HG03565 (cell line): Measurements from ENCODE around the gene RAPGEF5.

Source experiments
- ATAC-seq: cut with Tn5 transposase; IDR thresholded peaks from one replicate; pipeline ENCODE4 v1.9.1; 2021; ENCODE audit warnings: mild to moderate bottlenecking, moderate library complexity; ENCODE audit not compliant: unreplicated experiment

The RAPGEF5 gene, protein sequence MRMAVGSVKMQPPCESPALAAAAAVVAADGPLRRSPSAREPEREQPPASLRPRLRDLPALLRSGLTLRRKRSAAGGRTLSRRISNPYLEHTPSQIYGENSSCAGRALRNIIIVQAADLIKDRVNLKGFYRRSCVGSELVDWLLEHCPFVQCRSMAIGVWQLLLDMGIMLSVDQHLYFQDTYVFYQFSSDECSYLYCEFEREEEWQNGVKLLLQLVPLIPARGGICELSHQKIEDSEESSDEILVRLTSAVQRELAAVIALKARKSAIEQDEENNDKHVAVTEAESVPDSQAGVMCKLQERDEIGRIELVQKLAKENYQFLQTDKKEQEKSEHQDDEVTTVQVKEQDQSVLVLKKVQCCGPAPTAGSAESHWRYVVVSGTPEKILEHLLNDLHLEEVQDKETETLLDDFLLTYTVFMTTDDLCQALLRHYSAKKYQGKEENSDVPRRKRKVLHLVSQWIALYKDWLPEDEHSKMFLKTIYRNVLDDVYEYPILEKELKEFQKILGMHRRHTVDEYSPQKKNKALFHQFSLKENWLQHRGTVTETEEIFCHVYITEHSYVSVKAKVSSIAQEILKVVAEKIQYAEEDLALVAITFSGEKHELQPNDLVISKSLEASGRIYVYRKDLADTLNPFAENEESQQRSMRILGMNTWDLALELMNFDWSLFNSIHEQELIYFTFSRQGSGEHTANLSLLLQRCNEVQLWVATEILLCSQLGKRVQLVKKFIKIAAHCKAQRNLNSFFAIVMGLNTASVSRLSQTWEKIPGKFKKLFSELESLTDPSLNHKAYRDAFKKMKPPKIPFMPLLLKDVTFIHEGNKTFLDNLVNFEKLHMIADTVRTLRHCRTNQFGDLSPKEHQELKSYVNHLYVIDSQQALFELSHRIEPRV

GRCh38 chr7:22356701-22357310 lies at the start of gene RAPGEF5:
RAPGEF5 (minus strand) TSS chr7:22357154; CDS start chr7:22357060, 94 bp downstream.
- ATAC-seq = no peak

DNA sequence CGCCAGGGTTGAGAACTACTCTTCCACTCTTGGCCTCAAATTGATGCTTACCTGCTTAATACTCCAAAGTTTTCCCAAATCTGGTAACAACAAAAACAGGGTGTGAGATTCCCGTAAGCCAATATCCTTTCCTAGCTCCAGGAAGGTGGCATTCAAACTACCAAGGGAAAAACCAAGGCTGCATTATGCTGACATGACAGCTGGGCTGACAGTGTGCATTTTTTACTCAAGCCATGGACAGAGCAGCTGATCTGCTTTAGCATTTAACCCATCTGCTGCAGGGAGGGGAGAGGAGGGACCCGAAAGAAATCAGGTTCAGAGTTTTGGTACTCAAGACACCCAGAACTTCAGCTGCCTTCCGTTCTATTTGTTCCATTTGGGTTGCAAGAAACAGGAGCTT lies 49.8 kb upstream of the RAPGEF5 start:
- no peak for ATAC-seq

GRCh38 chr7:22404421-22405023 lies 47.6 kb upstream of the RAPGEF5 start:
- no peak for ATAC-seq

- no peak for ATAC-seq
These were observed 46.4 kb upstream of the RAPGEF5 start for GRCh38 chr7:22403344-22403743.

DNA sequence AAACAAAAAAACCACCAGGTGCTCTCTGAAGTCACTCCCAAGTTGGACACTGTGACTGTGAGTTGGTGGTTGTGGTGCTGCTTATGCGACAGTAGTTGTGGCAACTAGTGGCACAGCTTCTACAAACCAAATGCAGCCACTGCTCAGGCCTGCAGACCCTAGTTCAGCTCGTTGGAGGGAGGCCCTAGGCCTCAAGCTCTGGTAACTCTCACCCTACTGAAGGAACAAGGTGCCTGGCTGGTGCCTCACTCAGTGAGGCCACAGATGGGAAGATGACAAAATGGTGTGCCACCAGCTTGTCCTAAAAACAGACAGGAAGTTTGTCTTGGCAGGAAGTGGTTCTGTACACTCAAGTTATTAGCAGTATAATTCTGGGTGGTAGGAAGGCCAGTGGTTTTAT lies 45.3 kb upstream of the RAPGEF5 start:
- no peak for ATAC-seq

DNA sequence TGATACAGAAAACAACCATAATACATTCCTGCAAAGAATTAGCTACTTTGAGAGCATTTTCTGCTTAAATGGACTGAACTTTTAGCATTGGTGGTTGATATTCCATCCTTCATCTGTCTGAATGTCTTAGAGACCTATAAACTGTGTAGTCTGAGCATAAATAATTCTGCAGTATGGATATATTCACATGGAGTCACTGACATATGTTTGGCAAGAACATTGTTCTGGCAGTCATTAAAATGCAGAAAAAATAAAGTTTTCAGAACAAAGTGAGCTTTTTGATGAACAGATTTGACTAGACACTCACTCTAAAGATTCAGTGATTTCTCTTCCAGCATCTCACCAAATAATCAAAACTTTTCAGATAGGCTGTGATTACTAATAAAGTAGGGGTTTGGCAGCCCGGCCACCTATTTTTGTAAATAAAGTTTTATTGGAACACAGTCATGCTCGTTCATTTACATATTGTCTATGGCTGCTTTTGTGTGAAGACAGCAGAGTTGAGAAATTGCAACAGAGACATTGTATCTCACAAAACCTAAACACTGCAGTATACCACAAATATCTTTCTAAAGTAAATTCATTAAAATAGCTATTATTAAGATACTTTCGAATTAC lies 44.1 kb upstream of the RAPGEF5 start:
- no peak for ATAC-seq

DNA sequence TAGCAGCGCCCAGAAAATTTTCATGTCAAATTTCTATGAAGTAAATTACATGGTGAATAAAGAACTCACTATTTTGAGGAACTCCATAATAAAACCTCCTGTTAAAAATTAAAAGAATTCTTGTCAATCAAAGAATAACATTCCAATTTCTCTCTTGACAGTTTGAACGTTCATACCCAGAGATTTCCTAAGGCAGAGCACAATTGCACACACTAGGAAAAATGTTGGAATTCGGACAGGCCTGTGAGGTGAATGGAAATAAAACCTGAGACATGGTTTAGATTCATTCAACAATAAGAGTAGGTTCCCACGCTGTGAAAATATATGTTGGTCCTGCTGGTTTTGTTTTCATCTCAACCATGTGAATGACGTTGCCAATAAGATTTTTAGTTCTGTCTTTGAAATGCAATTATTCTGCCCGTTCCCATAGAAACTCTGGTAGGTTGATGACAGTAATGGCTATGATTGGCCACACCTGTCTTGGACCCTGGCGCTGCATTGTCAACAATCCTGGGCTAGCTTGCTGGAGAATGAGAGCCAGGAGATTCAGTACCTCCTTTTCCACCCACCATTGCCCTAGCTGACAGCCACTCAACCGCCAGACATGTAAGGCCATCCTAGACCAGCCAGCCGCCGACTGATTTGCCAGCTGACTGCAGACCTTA lies 43.3 kb upstream of the RAPGEF5 start:
- ATAC-seq = no peak

- no peak for ATAC-seq
These were observed 42.6 kb upstream of the RAPGEF5 start for GRCh38 chr7:22399546-22399945.

GRCh38 chr7:22399091-22399490 lies 42.1 kb upstream of the RAPGEF5 start:
- no peak for ATAC-seq

DNA sequence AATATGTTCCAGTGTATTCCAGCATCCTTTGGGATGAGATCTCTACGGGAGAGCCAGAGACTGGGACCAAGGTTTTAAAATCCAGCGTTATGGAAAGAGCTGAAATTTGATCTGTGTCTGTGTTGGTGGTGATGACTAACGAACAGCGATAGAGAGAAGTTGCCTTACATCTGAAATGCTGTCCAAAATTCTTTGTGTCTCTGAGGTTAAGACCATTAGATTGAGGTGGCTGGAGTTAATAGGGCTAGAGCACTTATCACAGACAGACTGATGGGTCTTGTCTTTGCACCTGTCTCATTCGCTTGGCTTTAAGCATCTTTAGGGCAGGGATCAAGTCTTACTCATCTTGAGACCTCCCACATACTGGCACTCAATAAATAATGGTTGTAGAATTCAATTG lies 41.0 kb upstream of the RAPGEF5 start:
- ATAC-seq = no peak

GRCh38 chr7:22395222-22395621 lies 38.3 kb upstream of the RAPGEF5 start:
- no peak for ATAC-seq

GRCh38 chr7:22394739-22395138 lies 37.8 kb upstream of the RAPGEF5 start:
- no peak for ATAC-seq

- ATAC-seq = no peak
These were observed 37.2 kb upstream of the RAPGEF5 start for GRCh38 chr7:22393913-22394729.

GRCh38 chr7:22390516-22390915 lies 33.6 kb upstream of the RAPGEF5 start:
- ATAC-seq = no peak

- no peak for ATAC-seq
These were observed 32.9 kb upstream of the RAPGEF5 start for GRCh38 chr7:22389892-22390291.

- no peak for ATAC-seq
These were observed 30.6 kb upstream of the RAPGEF5 start for GRCh38 chr7:22387583-22387982.

DNA sequence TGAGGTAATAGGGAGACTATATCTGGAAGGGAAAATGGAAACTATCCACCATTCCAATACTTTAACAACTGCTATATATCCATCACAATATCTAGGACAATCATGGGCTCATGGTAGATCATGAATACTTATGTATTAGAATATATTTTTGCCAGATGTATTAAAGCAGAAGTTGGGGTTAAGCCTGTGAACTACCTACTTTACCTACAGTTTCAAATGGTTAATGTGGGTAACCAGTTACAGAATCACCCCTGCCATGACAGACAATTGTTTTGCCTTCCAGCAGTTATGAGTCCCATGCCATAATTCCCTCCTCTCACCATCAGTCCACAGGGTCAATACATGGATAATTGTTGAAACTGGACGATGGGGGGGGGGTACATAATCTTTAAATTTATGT lies 29.9 kb upstream of the RAPGEF5 start:
- peak; percentile 61 for ATAC-seq

DNA sequence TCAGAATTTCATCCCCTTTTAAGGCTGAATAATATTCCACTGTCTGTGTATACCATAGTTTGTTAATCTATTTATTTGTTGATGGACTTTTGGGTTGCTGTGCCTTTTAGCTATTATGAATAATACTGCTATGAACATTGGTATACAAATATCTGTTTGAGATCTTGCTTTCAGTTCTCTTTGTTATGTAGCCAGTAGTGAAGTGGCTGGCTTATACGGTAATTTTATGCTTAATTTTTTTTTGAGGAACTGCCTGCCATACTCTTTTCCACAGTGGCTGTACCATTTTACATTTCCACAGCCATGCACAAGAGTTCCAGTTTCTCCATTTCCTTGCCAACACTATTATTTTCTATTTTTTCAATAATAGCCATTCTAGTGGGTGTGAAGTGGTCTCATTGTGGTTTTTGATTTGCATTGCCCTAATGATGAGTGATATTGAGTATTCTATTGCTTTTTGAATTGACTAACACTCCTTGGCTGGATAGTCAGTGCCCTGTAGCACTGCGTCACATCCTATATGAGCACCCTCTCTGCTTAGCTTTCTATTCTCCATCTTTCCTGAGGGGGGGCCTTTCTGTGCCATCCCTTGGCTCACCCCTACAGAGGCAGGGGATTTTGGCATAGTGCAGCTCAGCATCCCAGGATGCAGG lies 29.4 kb upstream of the RAPGEF5 start:
- peak; percentile 44 for ATAC-seq

DNA sequence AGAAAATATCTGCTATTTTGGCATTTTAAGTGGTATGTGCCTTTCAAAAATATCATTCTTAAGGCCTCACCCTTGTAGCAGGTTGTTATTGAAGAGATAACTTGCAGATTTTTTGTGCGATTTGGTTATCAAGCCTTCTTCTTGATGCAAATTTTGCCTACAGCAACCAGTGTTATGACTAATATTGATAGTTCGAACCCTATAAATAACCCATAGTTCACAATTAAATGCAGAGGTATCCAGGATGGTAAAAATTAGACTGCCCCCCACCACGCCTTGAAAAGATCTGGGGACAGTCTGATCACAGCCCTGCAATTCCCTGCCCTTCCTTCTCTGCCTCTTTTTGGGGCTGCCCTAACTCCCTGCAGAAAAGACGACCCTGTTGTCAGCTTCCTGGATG lies 28.4 kb upstream of the RAPGEF5 start:
- ATAC-seq = no peak
